Fibroblast of villous mesenchyme (primary cell): ENCODE measurements around the gene EPN3. TPM values are rescaled to one million over a fixed set of nuclear protein-coding genes. Genes with fewer than 3 reads are reported as not detected.

Experiments used
- DNase-seq: peaks from one replicate; pipeline ENCODE4 v3.0.0-alpha.2; 2010; ENCODE audit warnings: low read depth
- H3K4me3 ChIP-seq: 2 replicates; pipeline ENCODE4 v1.5.1; 2011; ENCODE audit warnings: low read depth, mild to moderate bottlenecking, low read length
- total RNA-seq: library from RNA; depleted of rRNA; stranded (reverse); fragments of >200 nt; gene quantifications from 2 replicates; pipeline ENCODE4 v1.2.3, GENCODE V29; 2012
- TF ChIP-seq, protein P1 (sequence below): IDR thresholded peaks from 2 replicates; pipeline ENCODE4 v1.5.1; 2012; ENCODE audit warnings: low read depth, mild to moderate bottlenecking, low read length; ENCODE audit not compliant: insufficient read depth

Gene EPN3
- total RNA-seq, 1 donor, result under 0.01 TPM

- TF ChIP-seq, protein P1, sequence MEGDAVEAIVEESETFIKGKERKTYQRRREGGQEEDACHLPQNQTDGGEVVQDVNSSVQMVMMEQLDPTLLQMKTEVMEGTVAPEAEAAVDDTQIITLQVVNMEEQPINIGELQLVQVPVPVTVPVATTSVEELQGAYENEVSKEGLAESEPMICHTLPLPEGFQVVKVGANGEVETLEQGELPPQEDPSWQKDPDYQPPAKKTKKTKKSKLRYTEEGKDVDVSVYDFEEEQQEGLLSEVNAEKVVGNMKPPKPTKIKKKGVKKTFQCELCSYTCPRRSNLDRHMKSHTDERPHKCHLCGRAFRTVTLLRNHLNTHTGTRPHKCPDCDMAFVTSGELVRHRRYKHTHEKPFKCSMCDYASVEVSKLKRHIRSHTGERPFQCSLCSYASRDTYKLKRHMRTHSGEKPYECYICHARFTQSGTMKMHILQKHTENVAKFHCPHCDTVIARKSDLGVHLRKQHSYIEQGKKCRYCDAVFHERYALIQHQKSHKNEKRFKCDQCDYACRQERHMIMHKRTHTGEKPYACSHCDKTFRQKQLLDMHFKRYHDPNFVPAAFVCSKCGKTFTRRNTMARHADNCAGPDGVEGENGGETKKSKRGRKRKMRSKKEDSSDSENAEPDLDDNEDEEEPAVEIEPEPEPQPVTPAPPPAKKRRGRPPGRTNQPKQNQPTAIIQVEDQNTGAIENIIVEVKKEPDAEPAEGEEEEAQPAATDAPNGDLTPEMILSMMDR, result no peak
- DNase-seq, result no peak
- H3K4me3 ChIP-seq, result no peak overlapping the region
These were observed 56.0 kb downstream of the EPN3 start for GRCh38 chr17:50588391-50589049.

DNA sequence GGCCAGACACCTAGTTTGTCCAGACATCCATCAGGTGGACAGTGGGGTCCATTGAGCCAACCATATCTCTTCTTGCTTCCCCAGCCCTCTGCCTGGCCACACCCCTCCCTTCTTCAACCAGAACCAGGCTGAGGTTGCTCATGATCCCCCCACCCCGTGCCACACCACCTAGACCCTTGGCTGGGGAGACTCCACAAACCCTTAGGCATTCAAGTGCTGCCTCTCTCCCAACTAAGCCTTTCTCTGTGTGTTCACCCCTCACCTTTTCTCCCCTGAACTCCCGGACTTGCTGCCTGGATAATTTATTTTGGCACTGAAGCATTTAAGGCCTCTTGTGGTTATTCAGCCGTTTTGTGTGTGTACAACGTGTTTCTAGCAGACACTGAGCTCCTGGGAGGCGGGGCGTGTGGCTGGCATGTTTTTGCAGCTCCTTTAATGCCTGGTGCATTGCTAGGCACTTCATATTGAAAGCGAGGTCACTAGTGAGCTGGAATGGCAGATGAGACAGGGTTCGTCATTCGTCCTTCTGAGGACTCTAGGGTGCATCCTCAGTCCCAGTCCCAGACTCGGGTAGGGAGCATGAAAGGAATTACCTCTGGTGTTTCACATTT, 56.7 kb downstream of the EPN3 start:
- DNase-seq, result no peak
- TF ChIP-seq, protein P1, result no peak
- no peak overlapping the region for H3K4me3 ChIP-seq

GRCh38 chr17:50590946-50591737, 58.6 kb downstream of the EPN3 start:
- no peak overlapping the region for H3K4me3 ChIP-seq
- DNase-seq, result no peak
- TF ChIP-seq, protein P1, result no peak

DNA sequence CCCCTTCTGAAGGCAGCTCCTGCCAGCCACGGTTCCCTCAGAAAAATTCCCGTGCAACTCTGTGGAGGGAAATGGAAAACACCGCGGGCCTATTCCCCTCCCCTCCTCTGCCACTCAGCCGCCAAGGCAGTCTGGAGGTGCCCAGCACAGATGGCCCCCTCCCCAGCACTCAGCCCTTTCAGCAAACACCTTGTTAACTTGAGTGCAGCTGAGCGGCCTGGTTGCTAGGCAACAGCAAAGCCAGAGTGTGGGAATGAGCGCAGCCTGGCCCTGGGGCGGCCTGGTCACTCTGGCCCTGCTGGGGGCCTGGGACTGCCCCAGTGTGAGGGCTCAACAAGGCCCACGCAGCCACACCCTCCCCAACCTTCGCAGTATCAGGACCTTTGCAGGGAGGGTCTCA, 60.8 kb downstream of the EPN3 start:
- TF ChIP-seq, protein P1, result no peak
- H3K4me3 ChIP-seq, result no peak overlapping the region
- no peak for DNase-seq

Other genes with a start within 250 kb of the EPN3 start
- 53.5 and 60.5 TPM in 2 replicates for gene XYLT2, start 186.6 kb upstream of the EPN3 start, total RNA-seq
- 55.7 and 63.0 TPM in 2 replicates for gene MRPL27, start 159.6 kb upstream of the EPN3 start, total RNA-seq
- gene EME1, start 159.5 kb upstream of the EPN3 start, total RNA-seq, result 4.5 and 4.7 TPM in 2 replicates
- 181 and 191 TPM in 2 replicates for gene LRRC59, start 135.2 kb upstream of the EPN3 start, total RNA-seq
- gene ACSF2, start 106.5 kb upstream of the EPN3 start, total RNA-seq, result 18.1 and 20.3 TPM in 2 replicates
- gene CHAD, start 63.9 kb upstream of the EPN3 start, total RNA-seq, result not detected in 2 replicates
- gene RSAD1, start 53.9 kb upstream of the EPN3 start, total RNA-seq, result 16.8 and 25.4 TPM in 2 replicates
- gene MYCBPAP, start 24.3 kb upstream of the EPN3 start, total RNA-seq, result 0.64 and 0.86 TPM in 2 replicates
- 102 and 109 TPM in 2 replicates for gene SPATA20, start 14.4 kb downstream of the EPN3 start, total RNA-seq
- gene CACNA1G, start 28.0 kb downstream of the EPN3 start, total RNA-seq, result under 0.01 and 0.43 TPM in 2 replicates
- gene ABCC3, start 102.1 kb downstream of the EPN3 start, total RNA-seq, result 14.5 and 39.3 TPM in 2 replicates
- gene ANKRD40, start 175.2 kb downstream of the EPN3 start, total RNA-seq, result 47.0 and 59.6 TPM in 2 replicates
- gene LUC7L3, start 186.9 kb downstream of the EPN3 start, total RNA-seq, result 26.7 and 31.5 TPM in 2 replicates
- not detected in 2 replicates for gene ANKRD40CL, start 234.8 kb downstream of the EPN3 start, total RNA-seq